GM19328 (cell line): Measurements from ENCODE around the gene RAB4A.

ENCODE experiments used
- ATAC-seq: cut with Tn5 transposase; IDR thresholded peaks from one replicate; pipeline ENCODE4 v1.9.1; 2021; ENCODE audit warnings: mild to moderate bottlenecking, moderate library complexity; ENCODE audit not compliant: unreplicated experiment

Gene RAB4A

GRCh38 chr1:229243638-229244037 is 27.3 kb upstream of the RAB4A start:
- no peak for ATAC-seq

GRCh38 chr1:229244091-229244490 is 26.8 kb upstream of the RAB4A start:
- no peak for ATAC-seq

- ATAC-seq: no peak
These were observed 23.0 kb upstream of the RAB4A start for GRCh38 chr1:229247871-229248270.

- ATAC-seq: no peak
These were observed 21.8 kb upstream of the RAB4A start for GRCh38 chr1:229248821-229249817.

- no peak for ATAC-seq
These were observed 20.9 kb upstream of the RAB4A start for GRCh38 chr1:229249854-229250644.

GRCh38 chr1:229251185-229251584 is 19.7 kb upstream of the RAB4A start:
- no peak for ATAC-seq

GRCh38 chr1:229252228-229252984 is 18.5 kb upstream of the RAB4A start:
- no peak for ATAC-seq

GRCh38 chr1:229253151-229253974 is 17.5 kb upstream of the RAB4A start:
- ATAC-seq: no peak

GRCh38 chr1:229254910-229255541 is 15.9 kb upstream of the RAB4A start:
- ATAC-seq: no peak

GRCh38 chr1:229258031-229258756 is 12.7 kb upstream of the RAB4A start:
- ATAC-seq: no peak

- no peak for ATAC-seq
These were observed 12.2 kb upstream of the RAB4A start for GRCh38 chr1:229258757-229259060.

- ATAC-seq: no peak
These were observed 10.6 kb upstream of the RAB4A start for GRCh38 chr1:229260297-229260696.

GRCh38 chr1:229262239-229262638 is 8.7 kb upstream of the RAB4A start:
- ATAC-seq: no peak

- no peak for ATAC-seq
These were observed 7.7 kb upstream of the RAB4A start for GRCh38 chr1:229263254-229263653.

- ATAC-seq: no peak
These were observed 6.8 kb upstream of the RAB4A start for GRCh38 chr1:229264068-229264467.

GRCh38 chr1:229264487-229264886 is 6.4 kb upstream of the RAB4A start:
- no peak for ATAC-seq

GRCh38 chr1:229266274-229266673 is 4.6 kb upstream of the RAB4A start:
- no peak for ATAC-seq

- no peak for ATAC-seq
These were observed 3.9 kb upstream of the RAB4A start for GRCh38 chr1:229266832-229267500.

GRCh38 chr1:229268505-229268904 is 2.4 kb upstream of the RAB4A start:
- no peak for ATAC-seq
